Measurements from ENCODE around the gene PLXDC1.
A peak's percentile ranks its signal among the peaks of the same experiment; 100 is the strongest.

The PLXDC1 gene
- total RNA-seq: 30.5 to 60.1 (median 33.9) reads per million in 4 donors

GRCh38 chr17:39151150-39151942, at the start of gene PLXDC1:
TSS of gene PLXDC1 (minus strand) at chr17:39151637. CDS start at chr17:39151437, 200 bp downstream.
- DNase-seq: peak in 1 of 5 donors; percentile 31

GRCh38 chr17:39200957-39201510, 49.6 kb upstream of the PLXDC1 start:
- DNase-seq: no peak

- peak in 4 of 5 donors; percentile 64 to 78 (median 74) for DNase-seq
Observed at GRCh38 chr17:39200070-39200879, 48.8 kb upstream of the PLXDC1 start, which contains the start of gene RPL19. TSS of gene RPL19 (plus strand) at chr17:39200283. CDS start at chr17:39200345, 62 bp downstream.

- DNase-seq: peak; percentile 70 to 91 (median 80)
Observed at GRCh38 chr17:39199820-39200069, 48.3 kb upstream of the PLXDC1 start.

GRCh38 chr17:39198186-39198566, 46.7 kb upstream of the PLXDC1 start:
- no peak for DNase-seq

GRCh38 chr17:39197380-39198185, 46.1 kb upstream of the PLXDC1 start, which contains the start of gene CACNB1:
TSS of gene CACNB1 (minus strand) at chr17:39197669. CDS start at chr17:39197495, 174 bp downstream.
- peak; percentile 64 to 77 (median 67) for DNase-seq

GRCh38 chr17:39196808-39197291, 45.4 kb upstream of the PLXDC1 start:
- no peak for DNase-seq

GRCh38 chr17:39196241-39196807, 44.9 kb upstream of the PLXDC1 start:
- DNase-seq: no peak

- no peak for DNase-seq
Observed at GRCh38 chr17:39195568-39196160, 44.2 kb upstream of the PLXDC1 start.

GRCh38 chr17:39194985-39195524, 43.6 kb upstream of the PLXDC1 start:
- no peak for DNase-seq

GRCh38 chr17:39194089-39194984, 42.9 kb upstream of the PLXDC1 start:
- DNase-seq: no peak

- no peak for DNase-seq
Observed at GRCh38 chr17:39193346-39193745, 41.9 kb upstream of the PLXDC1 start.

- no peak for DNase-seq
Observed at GRCh38 chr17:39192901-39193300, 41.5 kb upstream of the PLXDC1 start.

- DNase-seq: no peak
Observed at GRCh38 chr17:39191750-39192510, 40.5 kb upstream of the PLXDC1 start.

GRCh38 chr17:39187152-39187830, 35.9 kb upstream of the PLXDC1 start:
- no peak for DNase-seq

- DNase-seq: no peak
Observed at GRCh38 chr17:39186481-39187002, 35.1 kb upstream of the PLXDC1 start.

GRCh38 chr17:39183720-39184119, 32.3 kb upstream of the PLXDC1 start:
- DNase-seq: no peak

- DNase-seq: no peak
Observed at GRCh38 chr17:39183045-39183444, 31.6 kb upstream of the PLXDC1 start.

- no peak for DNase-seq
Observed at GRCh38 chr17:39181303-39181702, 29.9 kb upstream of the PLXDC1 start.
